Measurements from ENCODE around the gene CYBC1.

DNA sequence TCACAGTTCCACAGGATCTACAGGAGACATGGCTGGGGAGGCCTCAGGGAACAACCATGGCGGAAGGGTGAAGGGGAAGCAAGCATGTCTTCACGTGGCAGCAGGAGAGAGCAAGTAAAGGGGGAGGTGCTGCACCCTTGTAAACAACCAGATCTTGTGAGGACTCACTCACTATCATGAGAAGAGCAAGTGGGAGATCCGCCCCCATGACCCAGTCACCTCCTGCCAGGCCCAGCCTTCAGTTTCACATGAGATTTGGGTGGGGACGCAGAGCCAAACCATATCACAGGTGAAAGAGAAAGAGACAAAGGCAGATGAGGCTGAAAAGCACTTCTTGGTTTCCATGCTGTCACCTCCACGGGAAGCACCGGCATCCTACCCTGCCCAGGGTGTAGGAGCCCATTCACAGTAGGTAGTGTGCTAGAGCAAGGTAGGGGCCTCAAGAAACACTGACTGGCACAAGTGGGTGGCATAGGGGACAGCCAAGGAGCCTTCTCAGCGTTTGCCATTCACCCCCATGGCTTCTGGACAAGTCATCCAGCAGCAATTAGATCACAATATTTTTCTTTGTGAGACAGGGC lies 14.6 kb upstream of the CYBC1 start:
- TF ChIP-seq SUZ12 (IDR thresholded peaks at IDR 0.05; ENCODE audit: extremely low read depth, insufficient read depth, insufficient read length) (no peak), YY1 (IDR thresholded peaks at IDR 0.05; ENCODE audit: insufficient read depth, insufficient read length) (no peak), ZNF274 (IDR thresholded peaks at IDR 0.05; ENCODE audit: low read depth, low read length) (no peak)

All from NT2/D1 (cell line).